K562 (cell line): ENCODE data around the gene ENDOG. TPM values are rescaled to one million over a fixed set of nuclear protein-coding genes. Genes with fewer than 3 reads are reported as not detected.

ENCODE experiments used
- CBFB ChIP-seq: sonication (generic); formaldehyde crosslinking; IDR thresholded peaks from 2 replicates; pipeline ENCODE4 v1.4.0; 2020; ENCODE audit warnings: mild to moderate bottlenecking, missing genetic modification reagents
- CBX1 ChIP-seq: sonication (generic); IDR thresholded peaks from 2 replicates; pipeline ENCODE4 v1.6.1; 2016; ENCODE audit warnings: antibody characterized with exemption, low read depth, mild to moderate bottlenecking
- DPF2 ChIP-seq: fragments of 450-650 bp; IDR thresholded peaks from 2 replicates; pipeline ENCODE4 v1.6.1; 2016
- EWSR1 ChIP-seq: fragments of 450-650 bp; IDR thresholded peaks from 2 replicates; pipeline ENCODE4 v1.6.1; 2018; ENCODE audit warnings: borderline replicate concordance, mild to moderate bottlenecking, low read depth, moderate library complexity; ENCODE audit not compliant: partially characterized antibody
- GABPA ChIP-seq: fragments of 200-800 bp; sonication (Bioruptor generic); conservative IDR thresholded peaks from 2 replicates; pipeline ENCODE4 v1.6.1; 2016; ENCODE audit warnings: low read depth, missing genetic modification characterization, missing compliant biosample characterization
- HES1 ChIP-seq: fragments of 450-650 bp; IDR thresholded peaks from 2 replicates; pipeline ENCODE4 v1.6.1; 2016; ENCODE audit warnings: low read depth, mild to moderate bottlenecking, moderate library complexity
- HLTF ChIP-seq: fragments of 450-650 bp; IDR thresholded peaks from 2 replicates; pipeline ENCODE4 v1.6.1; 2016
- HNRNPK ChIP-seq: fragments of 200-400 bp; formaldehyde crosslinking; IDR thresholded peaks from one replicate; pipeline ENCODE4 v1.6.1; 2018; ENCODE audit warnings: mild to moderate bottlenecking, low read depth, low read length; ENCODE audit not compliant: poor library complexity, severe bottlenecking
- KDM2B ChIP-seq: fragments of 250-450 bp; sonication (Bioruptor Pico); IDR thresholded peaks from 2 replicates; pipeline ENCODE4 v1.8.0; 2021; ENCODE audit warnings: mild to moderate bottlenecking, moderate library complexity
- KLF1 ChIP-seq: fragments of 450-650 bp; IDR thresholded peaks from 2 replicates; pipeline ENCODE4 v1.6.1; 2016; ENCODE audit warnings: missing genetic modification characterization, missing compliant biosample characterization
- MLX ChIP-seq, 2 experiments: fragments of 450-650 bp in 1 of 2; sonication (generic) in 1 of 2; formaldehyde crosslinking; conservative IDR thresholded peaks; 2 replicates each; pipeline versions ENCODE4 v1.4.0 to v1.8.1; 2020 to 2022; ENCODE audit warnings: mild to moderate bottlenecking in 1 of 2, missing genetic modification reagents in 1 of 2
- MTF1 ChIP-seq: fragments of 250-450 bp; sonication (Bioruptor Pico); IDR thresholded peaks from 2 replicates; pipeline ENCODE4 v1.9.0; 2021; ENCODE audit warnings: moderate library complexity, mild to moderate bottlenecking, inconsistent platforms, borderline replicate concordance
- NR3C1 ChIP-seq: sonication (generic); formaldehyde crosslinking; IDR thresholded peaks from 2 replicates; pipeline ENCODE4 v1.8.1; 2022; ENCODE audit warnings: missing genetic modification reagents
- PCBP2 ChIP-seq: fragments of 200-400 bp; formaldehyde crosslinking; IDR thresholded peaks from 2 replicates; pipeline ENCODE4 v1.6.1; 2018; ENCODE audit warnings: low read length, low read depth, mild to moderate bottlenecking, moderate library complexity; ENCODE audit not compliant: poor library complexity, severe bottlenecking
- PHF20 ChIP-seq: fragments of 450-650 bp; IDR thresholded peaks from 2 replicates; pipeline ENCODE4 v1.6.1; 2018; ENCODE audit not compliant: partially characterized antibody
- SAFB2 ChIP-seq: fragments of 200-400 bp; formaldehyde crosslinking; IDR thresholded peaks from 2 replicates; pipeline ENCODE4 v1.6.1; 2018; ENCODE audit warnings: borderline replicate concordance, low read length, low read depth, moderate library complexity; ENCODE audit not compliant: severe bottlenecking
- SP1 ChIP-seq: sonication (generic); formaldehyde crosslinking; IDR thresholded peaks from 2 replicates; pipeline ENCODE4 v1.8.1; 2022; ENCODE audit warnings: mild to moderate bottlenecking, missing genetic modification reagents
- STAG1 ChIP-seq: sonication (generic); formaldehyde crosslinking; IDR thresholded peaks from 2 replicates; pipeline ENCODE4 v1.5.0; 2020; ENCODE audit warnings: missing genetic modification reagents, borderline replicate concordance
- TBP ChIP-seq: optimal IDR thresholded peaks from 2 replicates; pipeline ENCODE3; 2011; ENCODE audit warnings: low read depth, low read length, improper control_type of control experiment
- TCF7 ChIP-seq: sonication (generic); IDR thresholded peaks from 2 replicates; pipeline ENCODE4 v1.6.1; 2016; ENCODE audit warnings: antibody characterized with exemption, borderline replicate concordance
- VEZF1 ChIP-seq: fragments of 200-800 bp; sonication (Bioruptor generic); IDR thresholded peaks from 2 replicates; pipeline ENCODE4 v1.6.1; 2017; ENCODE audit warnings: missing genetic modification characterization, missing compliant biosample characterization
- WHSC1 ChIP-seq: IDR thresholded peaks from one replicate; pipeline ENCODE4 v1.6.1; 2012; ENCODE audit warnings: low read length, control low read depth, inconsistent platforms
- ZBTB8A ChIP-seq: fragments of 450-650 bp; IDR thresholded peaks from 2 replicates; pipeline ENCODE4 v1.6.1; 2018; ENCODE audit warnings: mild to moderate bottlenecking, moderate library complexity; ENCODE audit not compliant: partially characterized antibody
- ZNF140 ChIP-seq: fragments of 250-450 bp; sonication (Bioruptor Pico); IDR thresholded peaks from 2 replicates; pipeline ENCODE4 v1.8.0; 2021; ENCODE audit warnings: moderate library complexity, mild to moderate bottlenecking, inconsistent platforms
- ZNF551 ChIP-seq: fragments of 250-450 bp; sonication (Bioruptor Pico); IDR thresholded peaks from 2 replicates; pipeline ENCODE4 v1.5.0; 2021; ENCODE audit warnings: mild to moderate bottlenecking, moderate library complexity
- ZNF77 ChIP-seq: fragments of 250-450 bp; sonication (Bioruptor Pico); IDR thresholded peaks from 2 replicates; pipeline ENCODE4 v1.5.0; 2020
- ZNF830 ChIP-seq: fragments of 250-450 bp; sonication (Bioruptor Pico); IDR thresholded peaks from 2 replicates; pipeline ENCODE4 v1.5.0; 2021; ENCODE audit warnings: mild to moderate bottlenecking
- polyA plus RNA-seq, 8 experiments: library from polyadenylated mRNA; depleted of rRNA in 4 of 8; stranded (reverse) in 5 of 8; unstranded in 3 of 8; fragments of >200 nt; fragmentation: Nextera tagmentation in 2 of 8; fragmentation: Illumina TruSeq in 1 of 8; extraction: Ambion mirVana in 2 of 8; extraction: Trizol in 1 of 8; gene quantifications; 2 replicates each; pipeline versions ENCODE4 v1.2.1 to v1.2.3, GENCODE V29; 2011 to 2014; ENCODE audit warnings: inconsistent platforms in 1 of 8, missing spikeins in 1 of 8
- total RNA-seq, 7 experiments: library from RNA; depleted of rRNA in 6 of 7; stranded (reverse); fragments of >200 nt in 6 of 7; fragmentation: Illumina TruSeq in 2 of 7; extraction: Trizol in 2 of 7; gene quantifications; 2 replicates each; pipeline versions ENCODE4 v1.2.1 to v1.2.3, GENCODE V29; 2011 to 2021; ENCODE audit warnings: low replicate concordance in 1 of 7

ENDOG gene
- total and polyA plus RNA-seq, 9 of the 15 experiments (the other 6 are each of a cell fraction or from before 2014, with no cell fraction given), result 1.2 to 91.0 (median 25.5) TPM

GRCh38 chr9:128786681-128787601, 31.4 kb upstream of the ENDOG start, which contains the start of gene TBC1D13 (continued):
- TF ChIP-seq VEZF1 (CRISPR knock-in tag) (peak; percentile 95), ZNF77 (CRISPR knock-in tag) (no peak), MLX (CRISPR knock-in tag; conservative IDR thresholded peaks at IDR 0.05) (peak in 1 of 2 experiments; percentile 62; a peak in 1 of 4 replicates), TBP (peak; percentile 65), HLTF (peak; percentile 52; the same call in 1 of the 2 replicates), ZNF551 (CRISPR knock-in tag) (no peak), KLF1 (tag) (peak; percentile 79), HNRNPK (peak; percentile 27), DPF2 (peak; percentile 70; the same call in 1 of the 2 replicates), HES1 (peak; percentile 60), PHF20 (peak; percentile 82), KDM2B (CRISPR knock-in tag) (no peak), SAFB2 (no peak), TCF7 (peak; percentile 81; the same call in 1 of the 2 replicates), WHSC1 (no peak), NR3C1 (CRISPR knock-in tag) (peak; percentile 82; the same call in 1 of the 2 replicates), ZBTB8A (no peak), CBX1 (peak; percentile 91; the same call in 1 of the 2 replicates), PCBP2 (peak; percentile 56), EWSR1 (no peak), ZNF830 (CRISPR knock-in tag) (0 out of 2 replicates have a peak, but pooled peaks have one; percentile 66), STAG1 (no peak), ZNF140 (CRISPR knock-in tag) (no peak), CBFB (CRISPR knock-in tag) (peak; percentile 58; the same call in 1 of the 2 replicates), SP1 (CRISPR knock-in tag) (peak; percentile 98), GABPA (tag) (peak; percentile 92), MTF1 (CRISPR knock-in tag) (no peak)
